ENCODE results near the gene TNFRSF1B. TPM values are rescaled to one million over a fixed set of nuclear protein-coding genes. Genes with fewer than 3 reads are reported as not detected.

TNFRSF1B gene
- 1 to 10 TPM; 5.7 to 7.3 (median 5.9) TPM for polyA plus RNA-seq (ENCODE audit: insufficient read length in 3 of 3)
- long read RNA-seq, donor 1, partial matches to known transcripts = 0 of 2 reads
- long read RNA-seq, donor 1, other reads (novel, unspliced or antisense) = 0 of 2 reads
- long read RNA-seq, donor 2, partial matches to known transcripts = 0 of 1 reads
- long read RNA-seq, donor 2, other reads (novel, unspliced or antisense) = 0 of 1 reads
- long read RNA-seq, donor 3 = 0 reads
- long read RNA-seq, donor 4 = 0 reads
- long read RNA-seq, donor 5, partial matches to known transcripts = 0 of 1 reads
- long read RNA-seq, donor 5, other reads (novel, unspliced or antisense) = 0 of 1 reads
- long read RNA-seq, donor 6 = 0 reads
- long read RNA-seq, donor 7 = 0 reads
- long read RNA-seq, donor 8, partial matches to known transcripts = 0 of 1 reads
- long read RNA-seq, donor 8, other reads (novel, unspliced or antisense) = 0 of 1 reads
- long read RNA-seq, donor 9 = 0 reads
- long read RNA-seq, donor 10 = 0 reads
- long read RNA-seq, donor 11, partial matches to known transcripts = 0 of 1 reads
- long read RNA-seq, donor 11, other reads (novel, unspliced or antisense) = 0 of 1 reads
- long read RNA-seq, donor 12 = 0 reads
- long read RNA-seq, donor 13, partial matches to known transcripts = 0 of 1 reads
- long read RNA-seq, donor 13, other reads (novel, unspliced or antisense) = 0 of 1 reads
- long read RNA-seq, donor 14 = 0 reads
- long read RNA-seq, donor 15 = 0 reads
- long read RNA-seq, donor 16, partial matches to known transcripts = 5 of 7 reads
- long read RNA-seq, donor 16, other reads (novel, unspliced or antisense) = 0 of 7 reads

DNA sequence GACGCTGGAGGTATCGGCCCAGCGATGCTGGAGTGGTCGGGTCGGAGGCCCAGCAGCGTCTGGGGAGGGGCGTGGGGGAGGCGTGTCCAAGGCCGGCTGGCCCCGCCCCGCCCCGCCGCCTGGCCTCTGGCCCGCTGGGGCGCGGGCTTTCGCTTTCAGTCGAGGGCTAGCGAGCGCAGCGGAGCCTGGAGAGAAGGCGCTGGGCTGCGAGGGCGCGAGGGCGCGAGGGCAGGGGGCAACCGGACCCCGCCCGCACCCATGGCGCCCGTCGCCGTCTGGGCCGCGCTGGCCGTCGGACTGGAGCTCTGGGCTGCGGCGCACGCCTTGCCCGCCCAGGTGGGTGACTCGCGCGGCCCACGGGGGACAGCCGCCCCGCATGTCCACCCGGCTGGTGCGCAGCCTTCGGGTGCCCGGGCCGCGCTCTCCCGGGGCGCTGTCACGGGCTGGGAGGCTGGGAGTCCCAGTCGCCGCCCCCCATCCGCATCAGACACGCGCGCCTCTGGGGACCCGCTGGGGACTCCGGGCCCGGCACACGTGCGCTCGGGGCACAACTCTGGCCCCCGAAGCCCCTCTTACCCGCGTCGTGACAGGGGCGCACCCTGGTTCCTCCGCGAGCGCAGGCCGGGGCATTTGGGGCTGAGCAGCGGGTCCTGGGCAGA lies at the start of gene TNFRSF1B:
Gene TNFRSF1B (plus strand): TSS at position 158 of the 659 bp plus-strand sequence. CDS start 101 bp downstream, at position 259.
- DNase-seq = no peak

DNA sequence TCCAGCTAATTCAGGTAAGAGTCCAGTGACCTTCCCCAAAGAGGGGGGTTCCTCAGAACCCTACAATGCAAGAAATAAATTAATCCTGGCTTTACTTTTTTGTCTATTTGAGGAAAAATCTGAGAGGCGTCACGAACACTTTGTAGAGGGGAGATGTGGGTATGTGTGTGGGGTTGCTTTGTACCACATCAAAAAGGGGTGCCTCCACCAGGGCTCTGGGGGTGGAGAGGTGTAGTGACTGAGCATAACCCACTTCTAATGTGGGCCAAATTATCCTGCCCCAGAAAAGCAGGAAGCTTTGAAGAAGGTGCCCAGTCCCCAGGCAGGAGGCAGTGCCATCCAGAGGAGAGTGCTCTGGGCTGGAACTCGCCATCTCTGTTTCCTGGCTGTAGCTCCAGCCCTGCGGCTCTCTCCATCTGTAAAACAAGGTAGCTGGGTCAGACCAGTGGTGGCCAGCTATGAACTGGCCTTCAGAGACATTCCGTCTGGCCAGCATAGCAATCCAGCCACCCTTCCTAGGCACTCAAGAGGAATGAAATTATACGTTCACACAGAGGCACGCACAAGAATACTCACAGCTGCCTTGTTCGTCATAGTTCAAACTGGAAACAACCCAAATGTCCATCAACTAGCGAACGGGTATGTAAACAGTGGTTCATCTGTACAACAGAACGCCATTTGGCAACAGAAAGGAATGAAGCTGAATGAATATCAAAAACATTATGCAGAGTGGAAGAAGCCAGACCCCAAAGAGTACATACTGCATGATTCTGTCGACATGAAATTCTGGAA lies 45.4 kb upstream of the TNFRSF1B start:
- no peak for DNase-seq

DNA sequence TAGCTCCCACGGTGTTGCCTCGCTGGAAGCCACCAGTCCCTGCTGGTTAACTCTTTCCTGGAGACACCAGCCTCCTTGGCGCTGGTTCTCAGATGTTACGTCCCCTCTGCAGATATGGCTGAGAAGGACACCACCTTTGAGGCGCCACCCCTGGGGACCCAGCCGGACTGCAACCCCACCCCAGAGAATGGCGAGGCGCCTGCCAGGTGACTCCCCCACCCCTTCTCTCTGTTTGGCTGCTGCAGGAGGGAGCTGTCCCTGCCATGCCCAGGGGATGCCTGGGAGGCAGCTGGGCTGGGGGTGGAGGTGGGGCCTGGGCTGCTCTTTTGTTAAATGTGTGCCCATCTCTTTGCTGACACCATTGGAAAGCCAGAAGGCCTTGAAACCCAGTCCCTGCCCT lies 43.6 kb upstream of the TNFRSF1B start:
- no peak for DNase-seq

DNA sequence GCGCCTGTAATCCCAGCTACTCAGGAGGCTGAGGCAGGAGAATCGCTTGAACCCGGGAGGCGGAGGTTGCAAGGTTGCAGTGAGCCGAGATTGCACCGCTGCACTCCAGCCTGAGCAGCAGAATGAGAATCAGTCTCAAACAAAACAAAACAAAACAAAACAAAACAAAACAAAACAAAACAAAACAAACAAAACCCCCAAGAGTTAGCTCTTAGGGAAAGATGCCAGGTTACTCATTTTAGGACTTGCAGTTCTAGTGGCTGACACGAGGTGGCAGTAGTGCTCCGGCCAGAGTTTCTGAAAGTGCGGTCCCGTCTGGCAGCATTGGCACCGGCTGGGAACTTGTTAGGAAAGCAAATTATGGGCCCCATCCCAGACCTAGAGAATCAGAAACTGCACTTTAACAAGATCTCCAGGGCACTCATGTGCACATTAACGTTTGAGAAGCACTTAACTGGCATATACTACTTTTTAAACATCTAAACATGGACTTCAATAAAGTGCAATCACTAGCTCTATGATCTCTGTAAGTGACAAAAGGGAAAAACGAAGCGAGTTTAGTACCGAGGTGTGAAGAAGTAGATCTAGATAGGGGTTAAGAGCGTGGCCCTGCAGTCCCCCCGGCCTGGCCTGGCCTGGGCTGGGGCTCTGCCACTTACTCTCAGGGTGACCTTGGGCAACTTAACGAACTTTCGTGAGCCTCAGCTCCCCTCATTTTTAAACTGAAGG lies 41.9 kb upstream of the TNFRSF1B start:
- DNase-seq = peak; percentile 73

DNA sequence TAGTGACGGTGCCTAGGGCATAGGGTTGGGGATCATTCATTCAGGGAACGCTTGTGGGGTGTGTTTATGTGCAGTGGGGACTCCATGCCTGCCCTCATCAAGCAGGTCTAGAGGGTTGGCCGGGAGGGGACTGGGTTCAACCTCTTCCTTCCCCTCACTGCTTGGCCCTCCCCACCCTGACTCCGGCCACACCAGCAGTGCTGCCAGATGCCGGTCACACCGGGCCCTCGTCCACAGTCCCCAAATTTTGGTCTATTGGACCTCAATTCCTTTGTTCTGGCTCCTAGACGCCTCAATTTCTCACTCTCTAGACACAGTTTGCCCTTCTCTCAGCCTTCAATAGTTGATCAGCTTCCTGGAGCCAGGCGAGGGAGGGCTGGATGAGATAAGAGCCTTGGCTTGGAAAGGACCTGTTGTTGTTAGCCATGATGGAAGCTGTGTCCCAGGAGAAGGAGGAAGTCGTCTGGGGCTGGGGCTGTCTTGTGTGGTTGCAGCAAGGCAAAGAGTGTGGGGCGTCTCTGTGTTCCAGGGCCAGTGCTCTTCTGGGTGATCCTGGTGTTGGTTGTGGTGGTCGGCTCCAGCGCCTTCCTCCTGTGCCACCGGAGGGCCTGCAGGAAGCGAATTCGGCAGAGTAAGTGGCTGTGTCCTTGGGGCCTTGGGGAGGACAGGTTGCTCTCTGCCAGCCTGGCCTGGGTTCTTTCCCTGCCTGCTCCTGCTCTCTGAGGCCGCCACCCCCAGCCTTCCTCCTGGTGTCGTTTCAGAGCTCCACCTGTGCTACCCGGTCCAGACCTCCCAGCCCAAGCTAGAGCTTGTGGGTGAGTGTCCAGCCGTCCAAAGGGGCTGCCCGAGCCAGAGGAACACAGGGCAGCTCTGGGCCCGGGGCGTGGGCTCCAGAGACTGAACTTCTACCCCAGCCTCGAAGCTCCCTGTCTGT lies 41.1 kb upstream of the TNFRSF1B start:
- no peak for DNase-seq

DNA sequence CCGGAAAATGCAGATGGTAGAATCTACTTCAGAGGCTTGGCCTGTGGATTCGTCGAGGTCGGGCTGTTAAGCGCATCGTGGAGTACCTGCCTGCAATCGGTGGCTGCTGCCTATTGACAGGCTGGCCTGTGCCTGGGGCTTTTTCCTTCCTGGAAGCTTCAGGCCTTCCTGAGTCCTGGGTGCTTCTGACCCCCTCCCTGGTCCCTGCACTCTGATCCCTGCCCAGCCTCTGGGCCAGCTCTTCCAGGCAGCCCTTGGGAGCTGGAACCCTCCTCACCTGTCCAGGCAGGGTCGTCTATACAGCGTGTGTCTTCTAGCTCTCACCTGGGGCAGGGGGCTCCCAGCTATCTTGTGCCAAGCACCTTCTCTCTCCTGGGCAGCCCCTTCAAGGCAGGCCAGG lies 40.0 kb upstream of the TNFRSF1B start:
- DNase-seq = no peak

DNA sequence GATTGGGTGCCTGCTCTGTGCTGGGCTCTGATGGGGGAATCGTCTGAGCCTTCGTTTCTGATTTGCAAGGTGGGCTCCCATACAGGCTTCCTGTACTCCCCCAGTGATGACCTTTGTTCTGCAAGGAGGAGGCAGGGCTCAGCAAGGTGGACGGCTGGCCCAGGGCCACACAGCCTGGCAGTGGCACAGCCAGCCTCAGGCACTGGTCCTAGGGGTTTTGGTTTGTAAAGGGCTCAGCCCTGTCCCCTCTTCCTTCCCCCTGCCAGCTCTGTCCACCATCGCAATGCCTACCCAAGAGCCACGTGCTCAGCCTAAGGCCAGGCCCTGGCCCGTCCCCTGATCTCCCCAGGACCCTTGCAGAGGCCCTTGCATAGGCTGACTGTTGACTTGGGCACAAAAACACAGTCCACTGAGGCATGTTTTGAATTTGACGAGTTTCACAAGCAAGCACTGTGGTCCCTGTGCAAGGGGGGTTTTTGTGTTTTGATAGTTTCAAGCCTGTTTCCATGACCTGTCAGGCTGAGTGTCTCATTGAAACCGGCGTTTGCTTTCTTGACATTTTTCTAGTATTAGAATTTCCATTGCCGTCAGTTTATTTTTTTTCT lies 39.5 kb upstream of the TNFRSF1B start:
- DNase-seq = no peak

DNA sequence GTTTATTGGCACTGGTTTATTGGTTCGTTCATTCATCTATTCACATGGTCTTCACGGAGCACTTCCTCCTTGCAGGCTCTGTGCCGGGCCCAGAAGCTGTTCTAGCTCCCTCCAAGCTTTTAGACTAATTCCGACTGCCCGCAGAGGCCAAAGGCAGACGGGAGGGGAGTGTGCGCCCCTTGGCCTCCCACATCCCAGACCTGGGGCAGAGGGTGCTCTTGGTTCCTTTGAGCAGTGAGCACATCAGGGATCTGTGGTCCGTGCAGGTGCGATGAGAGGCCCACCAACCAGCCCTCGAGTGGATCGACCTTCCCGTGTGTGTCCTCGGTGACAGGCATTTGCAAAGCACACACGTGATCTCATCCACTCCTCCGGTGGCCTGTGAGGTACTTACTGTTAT lies 38.7 kb upstream of the TNFRSF1B start:
- DNase-seq = no peak

DNA sequence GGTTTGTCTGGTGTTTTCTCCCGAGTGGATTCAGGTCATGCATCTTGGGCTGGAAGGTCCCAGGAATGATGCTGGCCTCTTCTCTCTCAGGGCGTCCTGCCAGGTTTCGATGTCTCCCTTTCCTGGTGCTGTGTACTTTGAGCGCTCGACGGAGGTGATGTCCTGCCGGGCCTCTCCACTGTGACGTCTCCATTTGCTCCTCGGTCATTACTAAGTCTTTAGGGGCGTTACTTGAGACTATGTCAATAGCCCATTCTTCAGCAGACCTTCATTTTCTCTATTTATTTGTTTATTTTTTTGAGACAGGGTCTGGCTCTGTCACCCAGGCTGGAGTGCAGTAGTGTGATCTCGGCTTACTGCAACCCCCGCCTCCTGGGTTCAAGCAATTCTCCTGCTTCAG lies 37.2 kb upstream of the TNFRSF1B start:
- no peak for DNase-seq

DNA sequence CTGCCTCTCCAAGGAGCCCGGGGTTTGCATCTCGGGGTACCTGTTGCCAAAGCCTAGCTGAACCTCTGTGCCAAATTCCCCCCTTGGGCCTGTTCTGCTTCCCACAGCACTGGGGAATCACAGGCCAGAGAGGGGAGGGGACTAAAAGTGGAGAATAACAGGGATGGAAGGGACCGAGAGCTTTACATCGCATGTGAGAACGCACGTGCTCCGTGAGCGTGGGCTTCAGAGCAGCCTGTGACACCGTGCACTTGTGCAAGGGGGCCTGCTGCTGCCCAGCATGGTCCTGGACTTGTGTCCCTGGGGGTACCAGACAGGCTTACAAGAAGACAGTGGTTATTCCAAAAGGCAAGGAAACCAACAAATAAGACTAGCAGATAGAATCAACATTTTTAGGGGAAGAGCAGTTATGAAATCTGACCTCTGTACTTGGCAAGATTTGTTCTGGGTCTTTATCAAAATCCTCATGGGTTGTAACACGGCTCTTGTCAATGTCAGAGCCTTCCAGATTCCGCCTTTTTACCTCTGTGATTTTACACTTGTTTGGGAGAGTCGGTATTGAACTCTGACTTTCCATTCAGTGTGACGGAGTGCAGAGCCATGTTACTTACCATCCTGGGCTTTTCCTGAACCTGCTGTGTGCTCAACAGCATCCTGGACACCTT lies 36.2 kb upstream of the TNFRSF1B start:
- no peak for DNase-seq

DNA sequence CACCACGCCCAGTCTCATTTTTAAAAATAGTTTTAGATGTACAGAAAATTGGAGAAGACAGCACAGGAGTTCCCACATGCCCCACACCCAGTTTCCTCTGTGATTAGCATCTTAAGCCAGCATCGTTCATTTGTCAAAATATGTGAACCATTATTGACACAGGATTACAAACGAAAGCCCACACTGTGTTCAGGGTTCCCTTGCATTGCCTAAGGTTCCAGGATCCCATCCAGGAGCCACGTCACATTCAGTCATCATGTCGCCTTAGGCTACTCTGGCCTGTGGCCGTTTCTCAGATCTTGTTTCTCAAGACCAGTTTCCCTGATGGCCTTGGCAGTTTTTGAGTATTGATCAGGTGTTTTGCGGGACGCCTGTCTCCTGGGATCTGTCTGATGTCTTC lies 34.7 kb upstream of the TNFRSF1B start:
- no peak for DNase-seq

DNA sequence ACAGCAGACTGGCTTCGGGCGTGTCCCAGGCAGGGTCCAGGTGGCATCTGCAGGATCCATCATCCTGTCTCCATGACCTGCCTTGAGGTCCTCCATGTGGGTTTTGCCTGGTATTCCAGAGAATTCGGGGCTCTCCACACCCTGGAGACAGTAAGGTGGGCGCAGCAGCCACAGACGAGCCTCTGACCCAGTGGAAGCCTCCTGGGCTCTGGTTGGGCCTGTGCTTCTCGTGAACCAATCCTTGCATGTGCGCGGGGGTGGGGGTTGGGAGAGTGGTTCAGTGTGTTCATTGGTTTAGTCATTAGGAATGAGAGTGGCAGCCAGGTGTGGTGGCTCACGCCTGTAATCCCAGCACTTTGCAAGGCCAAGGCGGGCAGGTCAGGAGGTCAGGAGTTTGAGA lies 32.1 kb upstream of the TNFRSF1B start:
- DNase-seq = no peak

DNA sequence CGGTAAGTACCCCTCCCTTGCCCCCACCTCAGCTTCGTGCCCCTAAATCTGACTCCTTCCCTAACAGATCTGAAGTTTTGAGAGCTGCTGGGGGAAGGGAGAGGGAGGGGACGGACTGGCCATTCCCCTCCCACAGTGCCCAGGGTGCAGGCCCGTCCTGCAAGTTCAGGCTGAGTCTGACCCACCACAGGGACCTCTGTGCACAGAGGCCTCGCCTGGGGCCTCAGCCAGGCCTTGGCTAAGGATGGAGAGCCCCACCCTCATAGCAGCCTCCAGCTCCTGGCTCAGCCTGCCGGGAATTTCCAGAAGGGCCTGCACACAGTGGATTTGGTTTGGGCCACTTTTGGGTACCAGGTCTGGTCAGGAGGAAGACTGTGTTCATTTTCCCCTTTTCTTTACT lies 31.2 kb upstream of the TNFRSF1B start:
- DNase-seq = no peak

DNA sequence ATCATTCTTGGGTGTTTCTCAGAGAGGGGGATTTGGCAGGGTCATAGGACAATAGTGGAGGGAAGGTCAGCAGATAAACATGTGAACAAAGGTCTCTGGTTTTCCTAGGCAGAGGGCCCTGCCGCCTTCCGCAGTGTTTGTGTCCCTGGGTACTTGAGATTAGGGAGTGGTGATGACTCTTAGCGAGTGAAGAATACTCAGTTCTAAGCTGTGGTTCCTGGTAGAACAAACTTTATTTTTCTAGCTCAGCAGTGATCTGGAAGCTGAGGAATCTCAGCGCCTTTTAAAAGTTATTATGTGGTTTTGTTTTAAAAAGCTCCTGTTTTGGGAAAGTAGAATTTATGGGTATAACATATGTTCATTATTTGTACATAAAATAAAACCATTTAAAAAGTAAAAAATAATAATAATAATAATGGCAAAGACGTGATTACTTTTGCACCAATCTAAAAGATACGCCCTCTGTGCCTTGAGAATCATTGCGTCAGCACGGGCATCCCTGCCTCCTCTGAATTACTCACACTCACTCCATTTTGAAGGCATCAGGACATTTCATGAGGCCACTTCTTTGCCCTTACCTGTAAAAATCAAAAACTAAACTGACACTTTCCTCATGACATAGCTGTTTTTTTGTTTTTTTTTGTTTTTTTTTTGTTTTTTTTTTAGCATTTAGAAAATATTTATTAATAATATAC lies 29.7 kb upstream of the TNFRSF1B start:
- DNase-seq = no peak

DNA sequence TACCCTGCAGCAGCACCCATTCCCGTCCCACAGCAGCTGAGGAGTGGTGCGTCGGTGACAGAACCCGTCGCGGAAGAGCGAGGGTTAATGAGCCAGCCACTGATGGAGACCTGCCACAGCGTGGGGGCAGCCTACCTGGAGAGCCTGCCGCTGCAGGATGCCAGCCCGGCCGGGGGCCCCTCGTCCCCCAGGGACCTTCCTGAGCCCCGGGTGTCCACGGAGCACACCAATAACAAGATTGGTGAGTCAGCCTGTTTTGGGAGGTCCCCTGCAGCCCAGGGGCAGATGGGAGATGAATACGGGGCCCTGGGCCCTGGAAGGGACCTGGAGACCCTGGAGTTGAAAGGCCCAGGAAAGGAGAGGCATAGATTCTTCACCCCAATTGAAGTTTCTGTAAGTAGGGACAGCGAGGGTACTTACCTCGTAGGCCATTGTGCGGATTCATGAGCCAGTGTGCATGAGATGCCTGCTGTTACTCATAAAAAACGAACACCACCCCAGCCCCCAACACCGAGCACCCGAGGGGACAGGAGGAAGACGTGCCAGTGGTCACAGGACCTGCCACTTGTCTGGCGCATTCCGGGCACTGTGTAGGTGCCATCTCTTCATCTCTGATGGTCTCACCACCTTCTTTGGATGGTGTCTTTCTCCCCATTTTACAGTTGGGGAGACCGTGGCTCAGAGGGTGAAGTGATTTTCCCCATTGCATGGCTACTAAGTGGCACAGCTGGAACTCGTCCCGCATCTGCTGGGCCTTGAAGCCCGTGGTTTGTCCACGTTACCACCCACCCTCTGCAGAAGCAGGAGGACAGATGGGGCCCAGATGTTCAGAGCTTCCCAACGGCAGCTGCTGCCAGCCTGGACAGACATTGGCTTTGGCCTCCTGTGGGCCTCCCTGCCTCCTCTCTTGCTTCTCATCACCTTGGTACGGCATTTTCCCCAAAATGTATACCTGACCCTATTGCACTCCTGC lies 28.3 kb upstream of the TNFRSF1B start:
- no peak for DNase-seq

DNA sequence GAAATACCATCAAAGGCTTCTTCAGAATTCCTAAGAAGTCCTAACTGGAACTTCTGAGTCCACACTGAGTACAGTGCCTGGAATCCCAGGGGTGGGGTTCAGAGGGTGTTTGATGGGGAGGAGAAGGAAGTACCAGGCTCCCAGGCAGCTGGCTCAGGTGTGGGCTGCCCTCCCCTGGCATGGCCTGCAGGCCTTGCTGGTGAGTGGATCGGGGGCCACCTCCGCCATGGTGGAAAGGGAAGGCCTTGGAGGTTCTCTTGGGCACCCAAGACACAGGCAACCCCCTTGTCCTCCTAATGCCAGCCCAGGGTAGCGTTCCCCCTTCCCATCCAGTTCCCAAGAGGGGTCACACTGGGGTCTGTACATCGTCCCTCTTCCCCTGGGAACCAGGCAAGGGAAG lies 26.8 kb upstream of the TNFRSF1B start:
- no peak for DNase-seq
